Liver (tissue), 9 donors: ENCODE data around the gene ROBO2. TPM values are rescaled to one million over a fixed set of nuclear protein-coding genes. Genes with fewer than 3 reads are reported as not detected.

Source experiments
- DNase-seq: peaks from one replicate; pipeline ENCODE4 v3.0.0-alpha.2; 2017; ENCODE audit warnings: low spot score
- H3K27ac ChIP-seq, 2 donors: one replicate each; pipeline ENCODE4 v1.7.0; 2013; ENCODE audit warnings: inconsistent platforms in 2 of 2, low read length in 2 of 2, control low read depth in 1 of 2, low read depth in 1 of 2, mild to moderate bottlenecking in 1 of 2
- H3K27me3 ChIP-seq, 4 donors: one replicate each; pipeline versions ENCODE4 v1.6.1 to v1.7.0; 2013; ENCODE audit warnings: low read length in 3 of 4, inconsistent platforms in 1 of 4, mild to moderate bottlenecking in 1 of 4, moderate library complexity in 1 of 4; ENCODE audit not compliant: control insufficient read depth in 4 of 4, insufficient read depth in 4 of 4
- H3K36me3 ChIP-seq, 4 donors: one replicate each; pipeline versions ENCODE4 v1.6.1 to v1.7.0; 2013; ENCODE audit warnings: low read length in 3 of 4, mild to moderate bottlenecking in 3 of 4, low read depth in 1 of 4, moderate library complexity in 1 of 4; ENCODE audit not compliant: control insufficient read depth in 4 of 4, insufficient read depth in 3 of 4
- H3K4me1 ChIP-seq, 4 donors: one replicate each; pipeline versions ENCODE4 v1.6.1 to v1.7.0; 2013; ENCODE audit warnings: low read length in 3 of 4, mild to moderate bottlenecking in 3 of 4, moderate library complexity in 1 of 4; ENCODE audit not compliant: control insufficient read depth in 4 of 4, insufficient read depth in 4 of 4
- H3K4me3 ChIP-seq, 3 donors: one replicate each; pipeline versions ENCODE4 v1.6.1 to v1.7.0; 2013; ENCODE audit warnings: low read length in 3 of 3, control low read depth in 1 of 3, low read depth in 1 of 3, mild to moderate bottlenecking in 1 of 3
- H3K9ac ChIP-seq, 2 donors: one replicate each; pipeline ENCODE4 v1.7.0; 2013; ENCODE audit warnings: low read length in 2 of 2, mild to moderate bottlenecking in 2 of 2, moderate library complexity in 2 of 2, control low read depth in 1 of 2, low read depth in 1 of 2
- H3K9me3 ChIP-seq, 4 donors: one replicate each; pipeline versions ENCODE4 v1.6.1 to v1.7.0; 2013; ENCODE audit warnings: low read length in 3 of 4; ENCODE audit not compliant: control insufficient read depth in 4 of 4
- ATF3 ChIP-seq: IDR thresholded peaks from 2 replicates; pipeline ENCODE4 v1.6.1; 2016; ENCODE audit warnings: antibody characterized with exemption
- EGR1 ChIP-seq, 2 donors: IDR thresholded peaks; 2 replicates each; pipeline ENCODE4 v1.6.1; 2016 to 2018; ENCODE audit warnings: antibody characterized with exemption in 2 of 2, low read depth in 2 of 2
- FOXA1 ChIP-seq: IDR thresholded peaks from 2 replicates; pipeline ENCODE4 v1.6.1; 2016; ENCODE audit warnings: antibody characterized with exemption
- FOXA2 ChIP-seq: IDR thresholded peaks from 2 replicates; pipeline ENCODE4 v1.6.1; 2016; ENCODE audit warnings: antibody characterized with exemption
- GABPA ChIP-seq, 2 donors: IDR thresholded peaks in 1 of 2; conservative IDR thresholded peaks in 1 of 2; 2 replicates each; pipeline ENCODE4 v1.6.1; 2016; ENCODE audit warnings: antibody characterized with exemption in 2 of 2, mild to moderate bottlenecking in 1 of 2, moderate library complexity in 1 of 2
- HNF4A ChIP-seq, 2 donors: conservative IDR thresholded peaks; 2 replicates each; pipeline ENCODE4 v1.6.1; 2016; ENCODE audit warnings: antibody characterized with exemption in 2 of 2, mild to moderate bottlenecking in 2 of 2
- JUND ChIP-seq, 2 donors: IDR thresholded peaks; 2 replicates each; pipeline ENCODE4 v1.6.1; 2016; ENCODE audit warnings: antibody characterized with exemption in 2 of 2
- RAD21 ChIP-seq, 2 donors: IDR thresholded peaks; 2 replicates each; pipeline ENCODE4 v1.6.1; 2016; ENCODE audit warnings: antibody characterized with exemption in 2 of 2, mild to moderate bottlenecking in 2 of 2
- REST ChIP-seq: IDR thresholded peaks from 2 replicates; pipeline ENCODE4 v1.6.1; 2016; ENCODE audit warnings: antibody characterized with exemption, mild to moderate bottlenecking
- RXRA ChIP-seq, 2 donors: IDR thresholded peaks; 2 replicates each; pipeline ENCODE4 v1.6.1; 2017 to 2018; ENCODE audit warnings: antibody characterized with exemption in 2 of 2, mild to moderate bottlenecking in 1 of 2
- TAF1 ChIP-seq: conservative IDR thresholded peaks from 2 replicates; pipeline ENCODE4 v1.6.1; 2016; ENCODE audit warnings: antibody characterized with exemption, mild to moderate bottlenecking
- YY1 ChIP-seq: IDR thresholded peaks from 2 replicates; pipeline ENCODE4 v1.6.1; 2016; ENCODE audit warnings: antibody characterized with exemption, mild to moderate bottlenecking
- WGBS: extraction: QIAGEN DNeasy Blood & Tissue Kit; methylation state at CpG from one replicate; pipeline ENCODE4 v1.1.7; 2013; 5-methylcytosine and 5-hydroxymethylcytosine counted together
- polyA plus RNA-seq, 2 donors: library from polyadenylated mRNA; stranded (reverse) in 1 of 2; unstranded in 1 of 2; fragments of 200-250 nt in 1 of 2; fragments of >200 nt in 1 of 2; fragmentation: Nextera tagmentation in 1 of 2; extraction: Ambion mirVana in 1 of 2; gene quantifications; one replicate each; pipeline versions ENCODE4 v1.2.1 to v1.2.3, GENCODE V29; 2013 to 2015
- total RNA-seq, 2 donors: library from RNA; depleted of rRNA; stranded (reverse); fragments of >200 nt; gene quantifications; one replicate each; pipeline ENCODE4 v1.2.3, GENCODE V29; 2014
- donor health status: healthy.
- donor health status: healthy.
- donor health status: healthy.
- donor health status: healthy.
- donor health status: healthy.

Gene ROBO2
- total and polyA plus RNA-seq, 4 donors: 0.22 to 19.4 (median 1.1) TPM

- TF ChIP-seq FOXA2: no peak
- TF ChIP-seq ATF3: peak; percentile 41
- TF ChIP-seq GABPA (IDR thresholded peaks at IDR 0.05 in 1 of 2, conservative IDR thresholded peaks at IDR 0.05 in 1 of 2): no peak
Measured at GRCh38 chr3:77053795-77054194, 13.9 kb downstream of the ROBO2 start.

GRCh38 chr3:77055841-77056341, 16.0 kb downstream of the ROBO2 start:
- Histone ChIP-seq H3K36me3 (no peaks in the 10 kb centered on the region), H3K9ac (no peak overlapping the region), H3K4me3 (no peak overlapping the region), H3K9me3 (no peaks in the 10 kb centered on the region), H3K4me1 (no peaks in the 10 kb centered on the region), H3K27me3 (no peaks in the 10 kb centered on the region), H3K27ac (no peak overlapping the region)
- 67% methylated on average over 4 of the region's 4 CpGs for WGBS
- TF ChIP-seq TAF1 (no peak), ATF3 (no peak), FOXA2 (no peak), REST (no peak), YY1 (no peak), RXRA (IDR thresholded peaks at IDR 0.05) (no peak), FOXA1 (no peak)
- DNase-seq: no peak

More at GRCh38 chr3:77053795-77054194, 13.9 kb downstream of the ROBO2 start:
- Histone ChIP-seq H3K4me1 (no peaks in the 10 kb centered on the region), H3K9me3 (no peaks in the 10 kb centered on the region), H3K9ac (no peak overlapping the region), H3K36me3 (no peaks in the 10 kb centered on the region), H3K4me3 (no peak overlapping the region), H3K27me3 (no peaks in the 10 kb centered on the region), H3K27ac (no peak overlapping the region)
- WGBS: 56% methylated on average over 2 of the region's 2 CpGs
- DNase-seq: no peak

- no peaks in the 10 kb centered on the region for H3K4me1 ChIP-seq
- no peak overlapping the region for H3K9ac ChIP-seq
- no peak overlapping the region for H3K27ac ChIP-seq
- no peak overlapping the region for H3K4me3 ChIP-seq
- peaks cover 0 to 4% (median 3%) of the 10 kb centered on the region in 4 donors for H3K9me3 ChIP-seq
- no peak for DNase-seq
- 94% methylated on average over 1 of the region's 1 CpG for WGBS
- no peaks in the 10 kb centered on the region for H3K27me3 ChIP-seq
- no peaks in the 10 kb centered on the region for H3K36me3 ChIP-seq
- TF ChIP-seq RXRA (IDR thresholded peaks at IDR 0.05) (no peak), HNF4A (conservative IDR thresholded peaks at IDR 0.05) (no peak), TAF1 (no peak), RAD21 (IDR thresholded peaks at IDR 0.05) (no peak), FOXA2 (no peak), FOXA1 (no peak), JUND (IDR thresholded peaks at IDR 0.05) (no peak), REST (no peak), EGR1 (IDR thresholded peaks at IDR 0.05; ENCODE audit: low read depth in 2 of 2) (no peak)
Measured at GRCh38 chr3:77059354-77059753, 19.5 kb downstream of the ROBO2 start.
